GM21381 (cell line): ENCODE data around the gene RHBDD3.
"Not testable (repeated sequence)": the region's sequence is repeated elsewhere in the genome, so short reads cannot be mapped to it uniquely, and the experiment has no call there.

ENCODE experiments used
- ATAC-seq: cut with Tn5 transposase; IDR thresholded peaks from one replicate; pipeline ENCODE4 v1.9.1; 2021; ENCODE audit warnings: mild to moderate bottlenecking, moderate library complexity; ENCODE audit not compliant: unreplicated experiment

Gene RHBDD3

DNA sequence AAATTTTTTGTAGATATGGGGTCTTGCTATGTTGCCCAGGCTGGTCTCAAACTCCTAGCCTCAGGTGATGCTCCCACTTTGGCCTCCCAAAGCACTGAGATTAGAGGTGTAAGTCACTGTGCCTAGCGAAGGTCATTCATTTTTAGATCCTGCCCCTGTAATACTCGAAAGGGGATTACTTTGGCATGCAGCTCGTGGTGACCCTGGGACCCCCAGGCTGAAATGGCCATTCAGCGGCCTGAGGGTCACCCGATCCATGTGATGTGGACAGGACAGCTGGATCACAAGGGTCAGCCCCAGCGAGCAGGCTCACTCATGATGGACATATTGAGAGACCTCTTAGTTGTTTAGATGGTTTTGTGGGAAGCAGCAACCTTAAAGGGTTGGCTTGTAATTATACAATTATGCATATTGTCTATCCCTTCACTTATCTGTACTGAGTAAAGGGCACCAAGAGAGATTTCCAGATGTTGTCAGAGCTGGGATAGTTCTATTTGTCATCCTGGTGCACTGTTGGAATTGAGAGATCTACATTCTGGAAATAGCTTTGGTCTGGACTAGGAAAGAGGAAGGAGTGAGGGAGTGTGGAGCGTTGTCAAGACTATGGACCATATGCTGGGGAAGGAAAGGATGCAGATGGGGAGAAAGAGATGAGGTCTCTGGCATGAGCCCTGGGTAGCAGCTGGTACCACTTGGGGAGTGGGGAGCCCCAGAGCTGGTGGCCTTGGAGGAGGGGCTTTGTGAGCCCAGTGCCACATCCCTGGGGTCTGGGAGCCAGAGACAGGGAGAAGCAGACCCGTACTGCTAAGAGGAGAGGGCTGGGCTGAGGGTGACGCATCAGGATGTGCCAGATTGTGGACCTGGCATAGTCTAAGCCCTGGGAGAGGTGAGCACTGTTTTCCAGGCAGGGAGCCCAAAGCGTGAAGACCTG, 15.5 kb downstream of the RHBDD3 start:
- ATAC-seq = no peak

DNA sequence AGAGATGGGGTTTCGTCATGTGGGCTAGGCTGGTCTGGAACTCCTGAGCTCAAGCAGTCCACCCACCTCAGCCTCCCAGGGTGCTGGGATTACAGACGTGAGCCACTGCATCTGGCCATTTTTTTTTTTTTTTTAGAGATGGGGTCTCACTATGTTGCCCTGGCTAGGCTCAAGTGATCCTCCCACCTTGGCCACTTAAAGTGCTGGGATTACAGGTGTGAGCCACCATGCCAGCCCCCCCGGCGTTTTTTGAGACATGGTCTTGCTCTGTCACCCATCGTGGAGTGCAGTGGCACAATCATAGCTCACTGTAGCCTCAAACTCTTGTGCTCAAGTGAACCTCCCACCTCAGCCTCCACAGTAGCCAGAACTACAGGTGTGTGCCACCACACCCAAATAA, 16.5 kb downstream of the RHBDD3 start:
- ATAC-seq = no peak

DNA sequence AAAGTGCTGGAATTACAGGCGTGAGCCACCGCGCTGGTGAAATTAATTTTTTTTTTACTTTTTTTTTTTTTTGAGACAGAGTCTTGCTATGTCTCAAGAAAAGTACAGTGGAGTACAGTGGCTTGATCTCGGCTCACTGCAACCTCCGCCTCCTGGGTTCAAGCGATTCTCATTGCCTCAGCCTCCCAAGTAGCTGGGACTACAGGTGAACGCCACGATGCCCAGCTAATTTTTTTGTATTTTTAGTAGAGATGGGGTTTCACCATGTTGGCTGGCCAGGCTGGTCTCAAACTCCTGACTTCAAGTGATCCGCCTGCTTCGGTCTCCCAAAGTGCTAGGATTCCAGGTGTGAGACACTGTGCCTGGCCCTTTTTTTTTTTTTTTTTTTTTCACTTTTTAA, 19.9 kb downstream of the RHBDD3 start:
- ATAC-seq = not testable (repeated sequence)

DNA sequence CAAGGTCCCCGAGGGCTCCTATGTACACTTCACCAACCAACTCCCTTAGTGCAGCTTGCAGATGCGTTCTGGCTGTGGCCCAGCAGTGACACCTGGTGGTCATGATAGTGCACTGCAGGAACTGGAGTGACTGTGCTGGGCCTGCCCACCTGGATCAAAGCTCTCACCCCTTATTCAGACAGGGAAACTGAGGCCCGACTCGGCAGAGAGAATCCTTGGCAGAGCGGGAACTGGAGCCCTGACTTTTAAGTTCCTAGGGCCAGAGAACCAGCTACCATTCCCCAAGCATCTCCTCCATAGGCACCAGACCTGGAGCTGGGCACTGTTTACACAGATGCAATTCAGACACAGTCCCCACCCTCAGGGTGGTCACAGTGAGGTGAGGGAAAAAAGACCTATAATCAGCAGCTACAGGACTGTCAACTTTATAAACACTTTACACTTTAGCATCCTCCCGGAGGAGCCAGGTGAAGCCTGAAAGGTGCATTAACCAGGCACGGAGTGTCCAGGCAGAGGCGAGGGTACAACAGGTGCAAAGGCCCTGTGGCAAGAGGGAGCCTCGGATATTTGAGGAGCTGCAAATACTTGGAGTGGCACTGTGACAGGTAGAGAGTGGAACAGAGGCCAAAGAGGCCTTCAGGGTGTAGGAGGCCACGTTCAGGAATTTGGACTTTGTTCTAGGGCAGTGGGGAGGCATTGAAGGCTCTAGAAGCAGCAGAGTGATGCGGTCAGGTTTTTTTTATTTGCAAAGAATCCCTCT, 22.0 kb downstream of the RHBDD3 start:
- ATAC-seq = peak; percentile 70

DNA sequence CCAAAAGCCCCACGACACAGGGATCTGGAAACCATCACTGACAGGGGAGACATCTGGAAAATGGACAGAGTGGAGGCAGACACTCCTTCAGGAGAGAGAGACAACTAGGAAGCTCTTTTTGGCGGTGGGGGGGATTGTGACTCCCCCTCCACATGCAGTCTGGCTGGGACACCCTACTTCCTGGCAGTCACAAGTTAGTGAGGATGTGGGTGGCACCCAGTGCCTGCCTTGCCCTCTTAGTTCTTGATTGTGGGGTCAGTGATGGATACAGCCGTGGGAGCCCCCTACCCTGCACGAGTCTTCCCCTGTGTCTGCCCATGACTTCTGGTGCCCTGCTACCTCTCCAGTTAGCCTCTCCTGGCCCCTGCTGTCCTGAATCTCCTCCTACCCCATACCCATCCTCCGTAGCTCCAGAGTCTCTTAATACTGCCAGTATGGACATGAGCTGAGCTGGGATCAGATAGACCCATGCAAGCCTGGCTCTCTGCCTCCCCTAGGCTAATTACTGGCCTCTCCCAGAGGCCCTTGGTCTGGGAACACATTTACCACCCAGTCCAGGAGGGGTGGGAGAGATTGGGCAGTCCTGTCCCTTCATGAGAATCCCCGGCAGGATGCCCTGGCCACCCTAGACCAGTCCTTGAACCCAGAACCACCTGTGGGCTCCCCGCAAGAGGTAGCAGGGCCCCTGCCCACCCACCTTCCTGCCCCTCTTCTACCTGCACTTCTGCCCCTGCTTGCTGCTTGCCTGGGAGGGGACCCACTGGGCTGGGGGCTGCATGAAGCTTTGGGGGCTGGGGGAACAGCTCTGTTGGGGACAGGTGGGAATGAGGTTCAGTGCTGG, 22.8 kb downstream of the RHBDD3 start:
- no peak for ATAC-seq

DNA sequence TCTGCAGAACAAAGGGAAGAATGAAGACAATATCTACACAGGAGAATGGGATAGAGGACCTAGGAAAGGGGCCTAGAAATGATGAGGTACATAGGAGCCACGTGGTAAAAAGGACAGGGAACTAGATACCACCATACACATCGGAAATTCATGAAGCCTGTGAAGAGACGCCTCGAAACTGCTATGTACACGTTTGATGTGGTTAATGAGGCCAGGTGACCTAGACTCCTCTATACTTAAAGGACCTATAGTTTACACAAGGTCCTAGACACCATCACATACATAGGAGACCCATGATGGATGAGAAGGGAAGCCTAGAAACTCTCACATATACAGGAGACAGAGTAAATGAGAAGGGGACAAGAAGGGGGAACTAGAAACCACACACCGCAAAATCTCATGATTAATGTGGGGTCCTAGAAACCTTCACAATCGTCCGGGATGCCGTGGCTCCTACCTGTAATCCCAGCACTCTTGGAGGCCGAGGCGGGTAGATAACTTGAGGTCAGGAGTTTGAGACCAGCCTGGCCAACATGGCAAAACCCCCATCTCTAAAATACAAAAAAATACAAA, 23.8 kb downstream of the RHBDD3 start:
- ATAC-seq = no peak

DNA sequence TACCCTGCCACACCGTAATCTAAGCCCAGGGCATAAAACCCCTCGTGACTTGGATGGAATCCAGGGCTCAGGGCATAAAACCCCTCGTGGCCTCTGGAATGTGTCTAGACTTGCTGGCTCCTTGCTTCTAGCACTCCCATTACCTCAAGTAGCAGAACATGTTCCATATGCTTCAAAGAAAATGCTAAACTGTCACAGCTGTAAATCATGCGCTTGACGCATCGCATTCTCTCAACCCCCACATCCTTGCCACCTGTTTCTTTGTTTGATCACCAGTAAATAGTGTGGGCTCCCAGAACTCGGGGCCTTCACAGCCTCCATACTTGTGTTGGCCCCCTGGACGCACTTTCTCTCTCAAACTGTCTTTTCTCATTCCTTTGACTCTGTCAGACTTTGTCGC, 27.3 kb downstream of the RHBDD3 start:
- ATAC-seq = not testable (repeated sequence)

DNA sequence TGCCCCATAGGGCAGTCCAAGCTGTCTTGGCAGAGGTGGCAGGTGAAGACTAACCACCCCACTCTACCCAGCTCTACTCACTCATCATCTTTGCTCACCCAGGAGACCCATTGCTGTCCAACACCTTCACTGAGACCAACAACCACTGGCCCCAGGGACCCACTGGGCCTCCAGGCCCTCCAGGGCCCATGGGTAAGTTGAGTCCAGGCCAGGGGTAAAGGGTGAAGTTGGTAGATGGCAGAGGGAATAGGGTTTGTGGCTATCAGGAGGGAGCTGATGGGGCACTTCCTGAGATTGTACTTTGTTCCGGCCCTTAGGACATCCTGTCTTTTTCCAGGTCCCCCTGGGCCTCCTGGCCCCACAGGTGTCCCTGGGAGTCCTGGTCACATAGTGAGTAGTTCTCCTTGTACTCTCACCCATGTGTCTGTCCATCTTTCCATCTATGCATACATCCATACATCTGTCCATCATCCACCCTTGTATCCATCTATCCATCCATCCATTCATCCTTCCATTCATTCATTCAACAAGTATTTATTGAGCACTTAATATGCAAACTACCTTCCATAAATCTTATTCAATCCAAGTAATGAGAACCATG, 34.4 kb downstream of the RHBDD3 start:
- no peak for ATAC-seq

DNA sequence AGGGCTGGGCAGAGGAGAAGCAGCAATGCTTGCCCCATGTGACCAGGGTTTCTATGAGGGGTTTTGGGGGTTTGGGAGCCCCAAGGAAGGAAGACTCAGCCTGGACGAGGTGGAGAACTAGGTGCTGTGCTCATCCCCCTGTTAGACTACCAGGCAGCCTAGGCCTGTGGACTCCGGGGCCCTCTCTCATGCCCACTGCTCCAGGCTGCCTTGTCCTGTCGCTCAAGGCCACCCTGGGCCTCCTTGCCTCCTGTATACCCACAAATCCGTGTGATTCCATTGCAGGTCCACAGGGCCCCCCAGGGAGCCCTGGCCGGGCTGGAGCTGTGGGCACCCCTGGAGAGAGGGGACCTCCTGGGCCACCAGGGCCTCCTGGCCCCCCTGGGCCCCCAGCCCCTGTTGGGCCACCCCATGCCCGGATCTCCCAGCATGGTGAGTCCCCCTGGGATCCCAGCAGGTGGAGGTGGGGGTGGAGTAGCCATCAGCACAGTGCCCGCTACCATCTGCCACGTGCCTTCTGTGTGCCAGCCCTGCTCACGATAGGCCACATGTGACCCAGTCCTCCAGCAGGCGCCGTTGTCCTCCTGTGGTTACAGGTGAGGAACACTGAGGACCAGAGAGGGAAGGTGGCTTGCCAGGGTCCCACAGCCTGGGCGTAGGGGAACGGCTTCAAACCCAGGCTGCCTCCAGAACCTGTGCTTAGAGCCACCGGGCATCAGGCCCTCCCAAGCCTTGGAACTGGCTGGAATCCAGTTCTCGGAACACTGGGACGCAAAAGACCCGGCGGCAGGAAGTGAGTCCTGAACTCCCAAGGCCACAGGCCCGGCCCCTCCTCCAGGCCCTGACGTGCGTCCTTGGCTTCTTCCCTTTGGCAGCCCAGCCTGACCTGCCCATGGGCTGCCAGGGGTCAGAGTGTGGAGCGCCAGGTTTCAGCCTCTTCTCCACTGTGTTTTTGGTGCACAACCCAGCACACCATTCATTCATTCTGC, 35.5 kb downstream of the RHBDD3 start:
- ATAC-seq = no peak

DNA sequence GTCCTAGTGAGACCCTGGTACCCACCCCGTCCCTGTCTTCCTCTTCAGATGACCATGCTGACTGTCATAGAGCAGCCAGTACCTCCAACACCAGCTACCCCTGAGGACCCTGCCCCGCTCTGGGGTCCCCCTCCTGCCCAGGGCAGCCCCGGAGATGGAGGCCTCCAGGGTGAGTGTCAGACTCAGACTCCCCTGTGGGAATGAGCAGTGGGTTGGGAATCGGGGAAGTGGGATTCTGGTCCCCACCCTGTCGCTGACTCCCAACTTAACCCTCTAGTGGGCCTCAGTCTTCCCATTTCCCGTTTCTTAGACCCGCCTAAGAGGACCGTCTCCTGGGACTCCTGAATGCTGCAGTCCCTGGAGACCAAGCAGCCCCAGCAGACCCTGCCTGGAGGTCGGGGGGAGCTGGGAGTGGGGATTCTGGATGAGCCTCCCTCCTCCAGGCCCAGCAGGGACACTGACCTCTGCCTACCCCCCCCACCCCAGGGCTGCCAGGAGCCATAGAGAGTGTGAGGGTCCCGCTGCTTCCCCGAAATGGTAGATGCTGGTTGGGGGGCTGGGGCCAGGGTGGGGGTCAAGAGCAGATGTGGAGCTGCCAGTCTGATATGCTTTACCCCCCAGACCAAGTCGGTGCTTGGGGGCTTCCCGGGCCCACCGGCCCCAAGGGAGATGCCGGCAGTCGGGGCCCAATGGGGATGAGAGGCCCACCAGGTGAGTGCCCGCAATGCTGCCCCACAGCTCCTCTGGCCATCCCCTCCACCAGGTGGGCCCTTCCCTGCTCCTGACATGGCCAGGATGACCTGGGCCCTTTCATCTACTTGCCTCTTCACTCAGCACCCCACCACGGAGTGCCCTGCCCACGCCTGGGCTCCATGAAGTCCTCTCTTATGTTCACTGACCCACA, 36.6 kb downstream of the RHBDD3 start:
- ATAC-seq = no peak

DNA sequence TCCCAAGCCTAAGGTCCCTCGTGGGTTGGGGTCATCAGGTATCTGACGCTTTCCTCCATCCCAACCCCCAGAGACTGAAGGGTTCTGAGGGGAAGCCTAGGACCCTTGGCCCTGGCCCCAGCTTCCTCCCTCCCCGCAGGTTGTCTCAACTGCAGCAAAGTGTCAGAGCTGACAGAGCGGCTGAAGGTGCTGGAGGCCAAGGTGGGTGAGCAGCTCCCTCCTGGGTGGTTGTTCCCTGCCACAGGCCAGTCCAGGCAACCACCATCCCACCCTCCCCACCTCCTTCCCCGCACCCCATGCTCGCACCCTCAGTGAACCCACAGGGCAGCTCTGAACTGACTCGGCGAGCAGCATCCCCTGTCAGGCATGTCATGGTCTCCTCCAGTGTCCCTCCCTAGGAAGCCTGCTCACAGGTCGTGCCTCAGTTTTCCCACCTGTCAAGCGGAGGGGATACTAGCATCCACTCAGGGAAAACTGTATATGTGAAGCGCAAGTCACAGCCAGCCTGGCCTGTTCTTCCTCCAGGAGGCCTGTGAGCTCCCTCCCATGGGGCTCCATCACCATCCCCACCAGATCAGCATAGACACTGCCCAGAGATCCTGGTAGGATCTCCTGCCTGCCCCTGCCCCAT, 41.3 kb downstream of the RHBDD3 start:
- no peak for ATAC-seq

DNA sequence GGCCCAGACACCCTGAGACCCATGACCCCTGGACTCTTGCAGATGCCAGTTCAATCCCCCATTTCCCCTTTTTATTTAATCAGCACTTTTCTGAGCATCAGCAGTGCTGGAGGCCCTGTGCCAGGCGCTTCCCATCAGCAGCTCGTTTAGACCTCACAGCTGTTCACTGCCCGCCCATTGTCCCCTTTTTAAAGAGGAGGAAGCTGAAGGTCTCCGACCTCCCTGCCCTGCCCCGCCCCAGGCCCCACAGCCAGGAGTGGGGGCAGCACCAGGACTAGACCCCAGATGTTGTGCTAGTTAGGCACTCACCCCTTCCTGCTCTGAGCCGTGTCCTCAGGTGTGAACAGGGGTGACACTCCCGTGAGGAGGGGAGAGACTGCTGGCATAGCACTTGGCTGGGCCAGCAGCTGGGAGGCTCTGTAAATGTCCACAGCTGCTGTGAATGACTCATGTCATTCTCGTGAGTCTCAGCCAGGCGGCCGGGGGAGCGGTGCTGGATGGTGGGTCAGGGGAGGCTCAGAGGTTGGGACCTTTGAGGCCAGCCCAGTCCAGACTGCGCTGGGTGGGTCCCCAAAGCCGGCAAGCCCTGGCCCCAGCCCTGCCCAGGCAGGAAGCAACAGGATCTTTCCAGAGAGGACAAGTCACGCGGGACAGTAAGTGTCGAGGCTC, 42.2 kb downstream of the RHBDD3 start:
- no peak for ATAC-seq

DNA sequence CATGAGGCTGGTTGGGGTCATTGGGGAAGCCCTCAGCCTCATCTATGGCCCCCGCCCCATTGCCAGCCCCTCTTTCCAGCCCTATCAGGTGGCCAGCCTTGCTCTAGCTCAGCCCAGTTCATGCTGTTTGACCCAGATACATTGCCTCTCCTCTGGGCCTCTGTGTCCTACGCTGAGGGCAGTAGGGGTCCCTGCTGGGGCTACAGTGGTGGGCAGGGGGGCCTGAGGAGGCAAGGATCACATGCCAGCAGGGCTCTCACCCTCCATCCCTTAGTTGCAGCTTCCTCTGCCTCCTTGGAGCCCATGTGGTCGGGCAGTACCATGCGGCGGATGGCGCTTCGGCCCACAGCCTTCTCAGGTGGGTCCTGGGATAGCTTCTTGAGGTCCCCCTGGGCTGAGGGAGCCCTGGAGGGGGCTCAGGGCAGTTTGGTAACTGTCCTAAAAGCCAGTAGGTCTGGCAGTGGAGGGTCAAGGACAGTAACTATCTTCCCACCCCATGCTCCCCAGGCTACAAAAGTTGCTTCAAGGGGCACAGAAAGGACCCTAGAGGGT, 42.8 kb downstream of the RHBDD3 start:
- no peak for ATAC-seq

DNA sequence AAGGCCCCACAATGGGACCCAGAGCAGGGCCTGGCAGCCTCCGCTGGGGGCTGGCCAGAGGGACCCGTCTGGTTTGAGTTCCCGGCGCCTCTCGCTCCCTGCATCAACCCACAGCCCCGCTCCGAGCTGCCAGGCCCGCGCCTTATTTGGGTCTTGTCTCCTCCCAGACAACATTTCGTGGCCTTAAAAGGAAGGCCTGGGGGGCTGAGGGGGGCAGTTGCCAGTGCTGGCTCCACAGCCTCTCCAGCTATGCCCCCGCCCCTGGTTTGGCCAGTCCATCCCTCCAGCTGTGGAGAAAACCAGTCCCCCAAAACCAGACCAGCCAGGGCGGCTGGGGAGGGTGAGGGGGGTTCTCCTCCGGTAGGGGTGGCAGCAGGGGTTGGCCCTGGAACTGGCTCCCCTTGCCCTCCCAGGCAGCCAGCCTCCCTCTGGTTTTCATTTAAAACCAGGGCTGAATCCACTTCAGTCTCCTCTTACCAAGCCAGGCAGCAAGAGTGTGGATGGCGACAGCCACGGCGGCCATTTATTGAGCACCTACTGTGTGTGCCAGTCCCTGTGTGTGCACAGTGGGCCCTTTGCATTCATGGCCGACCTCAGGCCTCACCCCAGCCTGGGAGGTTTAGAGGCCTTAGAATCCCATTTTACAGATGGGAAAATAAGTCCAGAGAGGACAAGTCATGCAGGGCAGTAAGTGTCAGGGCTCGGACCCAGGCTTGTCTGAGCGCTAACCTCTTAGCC, 43.5 kb downstream of the RHBDD3 start:
- no peak for ATAC-seq

DNA sequence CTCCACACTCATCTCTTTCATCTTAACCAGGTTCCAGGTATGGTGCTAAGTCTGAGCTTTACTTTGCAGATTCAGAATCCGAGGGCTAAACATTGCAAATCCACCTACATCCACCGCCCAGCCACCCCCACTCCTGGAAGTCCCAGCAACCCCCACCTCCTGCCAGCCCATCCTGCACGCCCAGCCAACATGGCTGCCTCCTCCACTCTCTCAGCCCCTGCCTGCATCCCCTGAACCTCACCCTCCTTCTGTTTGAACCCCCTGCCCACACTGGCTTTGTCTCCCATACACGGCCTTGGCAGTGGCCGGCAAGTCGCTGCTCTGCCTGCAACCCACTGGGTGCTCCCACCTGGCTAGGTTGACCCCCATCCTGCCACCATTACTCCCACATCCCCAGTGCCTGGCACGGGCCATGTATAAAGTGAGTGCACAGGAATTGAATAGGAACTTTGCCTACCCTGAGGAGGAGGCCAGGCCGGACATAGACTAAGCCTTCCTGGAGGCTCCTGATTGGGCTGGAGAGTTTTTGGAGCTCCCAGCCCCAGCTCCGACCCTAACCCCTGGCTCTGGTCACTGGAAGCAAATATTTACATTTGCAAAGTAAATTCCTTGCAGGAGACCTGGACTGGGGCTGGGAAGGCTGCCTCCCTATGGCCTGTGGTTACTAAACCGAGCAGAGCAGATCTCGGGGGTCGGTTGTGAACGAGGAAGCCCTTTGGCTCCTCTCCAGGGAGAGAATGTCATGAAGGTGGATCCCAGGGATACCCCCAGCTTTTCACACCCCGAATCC, 47.7 kb downstream of the RHBDD3 start:
- ATAC-seq = no peak
